ENCODE data around the gene HTR4.
A peak's percentile ranks its signal among the peaks of the same experiment; 100 is the strongest.
"Not testable (repeated sequence)": the region's sequence is repeated elsewhere in the genome, so short reads cannot be mapped to it uniquely, and the experiment has no call there.

HTR4 gene

DNA sequence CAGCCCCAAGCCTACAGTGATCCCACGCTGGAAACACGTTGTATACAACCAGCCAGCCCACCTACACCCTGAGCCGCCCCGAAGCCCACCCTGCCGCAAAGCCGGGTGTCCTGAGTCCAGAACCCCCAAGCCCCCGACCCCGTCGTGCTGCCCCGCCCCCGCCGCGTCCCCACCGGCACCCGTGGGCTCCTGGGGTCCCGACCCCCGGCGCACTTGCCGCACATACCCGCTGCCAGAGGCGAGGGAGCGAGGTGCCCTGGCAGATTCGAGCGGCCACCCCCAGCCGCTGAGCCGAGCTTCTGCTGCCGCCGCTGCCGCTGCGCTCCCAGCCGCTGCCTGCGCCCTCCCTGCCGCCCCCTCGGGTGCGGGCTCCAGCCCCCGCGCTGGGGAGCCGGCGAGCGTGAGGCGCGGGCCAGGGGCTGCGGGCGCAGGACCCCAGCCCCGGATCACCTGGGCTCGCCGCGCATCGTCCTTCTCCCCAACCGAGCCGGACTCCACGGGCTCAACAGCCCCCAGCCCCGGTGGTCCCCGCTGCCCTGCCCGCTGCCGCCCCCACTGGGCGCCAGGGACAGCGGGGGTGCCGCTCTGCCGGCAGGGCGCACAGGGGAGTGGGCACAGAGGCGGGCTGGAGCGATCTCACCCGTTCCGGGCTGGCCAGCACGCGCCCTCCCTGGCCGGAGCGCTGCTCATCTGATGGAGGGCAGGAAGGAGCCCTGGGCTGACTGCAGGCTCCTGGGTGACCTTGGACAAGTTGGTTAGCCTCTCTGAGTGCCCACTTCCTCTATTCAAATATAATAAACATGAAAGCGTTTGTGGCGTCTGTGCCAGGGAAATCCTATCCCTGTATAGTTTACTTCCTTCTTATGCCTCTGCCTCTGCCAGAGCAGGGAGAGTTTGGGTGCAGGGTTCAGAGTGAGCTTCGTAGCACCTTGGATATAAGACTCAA is at the start of gene HTR4:
Gene HTR4, minus strand, starts transcription at position 692 of the 946 bp plus-strand sequence. CDS start 17,513 bp downstream, outside the sequence.
- DNase-seq: no peak

- DNase-seq: no peak
Measured at GRCh38 chr5:148702019-148702596, 47.8 kb upstream of the HTR4 start.

- no peak for DNase-seq
Measured at GRCh38 chr5:148699028-148699427, 44.7 kb upstream of the HTR4 start.

GRCh38 chr5:148697809-148698196 is 43.5 kb upstream of the HTR4 start:
- no peak for DNase-seq

DNA sequence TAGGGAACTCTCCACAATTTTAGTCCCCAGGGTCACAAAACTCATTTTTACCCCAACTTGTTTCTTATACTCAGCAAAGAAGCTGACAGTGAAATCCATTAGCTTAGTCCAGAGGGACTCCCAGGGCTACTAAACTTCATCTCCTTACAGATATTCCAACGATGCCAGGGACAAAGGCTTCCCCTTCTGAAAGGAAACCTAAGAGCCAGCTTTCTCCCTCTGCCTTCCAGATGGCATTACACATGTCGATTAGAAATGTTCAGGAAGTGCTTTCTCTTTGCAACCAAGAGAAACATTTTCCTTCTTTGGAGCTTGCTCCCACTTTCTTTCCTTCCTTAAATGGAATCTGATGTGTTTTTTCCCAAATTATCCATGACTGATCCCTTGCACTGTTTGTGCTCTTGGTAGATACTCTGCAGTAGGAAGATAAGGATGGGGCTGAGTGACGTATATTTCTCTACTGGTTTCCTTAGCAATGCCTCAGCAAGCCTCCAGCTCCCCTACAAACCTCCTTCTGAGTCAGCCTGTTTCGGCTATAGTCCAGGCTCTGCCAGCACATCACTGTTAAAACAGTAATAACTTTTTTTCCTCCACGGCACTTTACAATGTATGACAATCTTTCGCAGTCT is 43.0 kb upstream of the HTR4 start:
- no peak for DNase-seq

- DNase-seq: no peak
Measured at GRCh38 chr5:148696187-148697036, 42.1 kb upstream of the HTR4 start.

GRCh38 chr5:148690945-148691344 is 36.6 kb upstream of the HTR4 start:
- DNase-seq: no peak

GRCh38 chr5:148688787-148689186 is 34.5 kb upstream of the HTR4 start:
- no peak for DNase-seq

- no peak for DNase-seq
Measured at GRCh38 chr5:148687871-148688270, 33.5 kb upstream of the HTR4 start.

DNA sequence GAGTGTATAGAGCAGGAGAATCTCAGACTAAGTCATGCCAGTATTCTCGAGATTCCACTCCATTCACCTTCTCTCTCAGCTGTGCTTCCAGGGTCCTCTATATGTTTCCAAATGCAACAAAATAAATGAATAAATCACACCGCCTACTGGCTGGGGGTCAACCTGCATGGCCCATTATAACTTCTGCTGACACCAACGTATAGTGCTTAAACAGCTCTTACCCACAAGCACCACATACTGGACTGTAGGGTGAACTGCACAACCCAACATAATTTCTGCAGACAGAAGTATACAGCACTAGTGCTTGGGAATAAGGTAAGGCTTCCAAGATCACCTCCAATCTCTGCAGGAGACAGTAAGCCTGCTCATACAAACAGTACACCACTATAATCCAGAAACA is 33.1 kb upstream of the HTR4 start:
- DNase-seq: peak; percentile 58

DNA sequence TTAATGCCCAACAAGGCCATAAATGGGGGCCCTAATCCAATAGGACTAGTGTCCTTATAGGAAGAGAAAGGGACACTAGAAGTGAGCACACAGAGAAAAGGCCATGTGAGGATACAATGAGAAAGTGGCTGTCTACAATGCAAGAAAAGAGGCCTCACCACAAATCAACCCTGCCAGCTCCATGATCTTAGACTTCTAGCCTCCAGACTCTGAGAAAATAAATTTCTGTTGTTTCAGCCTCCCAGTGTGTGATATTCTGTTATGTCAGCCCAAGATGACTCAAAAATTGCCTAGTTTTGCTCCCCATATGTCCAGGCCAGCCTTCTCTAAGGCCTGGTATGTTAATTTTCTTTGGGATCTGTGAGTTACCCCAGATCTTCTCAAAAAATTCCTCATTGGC is 32.3 kb upstream of the HTR4 start:
- DNase-seq: no peak

- no peak for DNase-seq
Measured at GRCh38 chr5:148685520-148686134, 31.3 kb upstream of the HTR4 start.

DNA sequence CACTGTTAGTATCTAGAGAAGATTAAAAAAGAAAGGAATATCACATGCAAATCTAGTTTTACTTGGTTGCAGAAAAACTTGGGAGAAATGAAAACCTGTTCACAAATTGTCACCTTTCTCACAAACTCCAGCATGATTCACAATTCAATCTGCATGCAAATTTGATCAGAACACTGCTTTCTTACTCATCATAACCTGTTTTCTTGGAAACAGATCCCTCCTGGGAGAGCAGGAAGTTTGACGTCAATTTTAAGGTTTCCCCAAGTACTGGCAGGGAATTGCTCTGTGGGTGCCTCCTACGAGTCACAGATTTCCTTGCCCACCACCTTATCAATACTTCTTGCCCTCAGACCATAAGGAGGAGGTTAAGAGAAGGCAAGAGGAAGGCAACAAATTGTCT is 30.2 kb upstream of the HTR4 start:
- DNase-seq: no peak

DNA sequence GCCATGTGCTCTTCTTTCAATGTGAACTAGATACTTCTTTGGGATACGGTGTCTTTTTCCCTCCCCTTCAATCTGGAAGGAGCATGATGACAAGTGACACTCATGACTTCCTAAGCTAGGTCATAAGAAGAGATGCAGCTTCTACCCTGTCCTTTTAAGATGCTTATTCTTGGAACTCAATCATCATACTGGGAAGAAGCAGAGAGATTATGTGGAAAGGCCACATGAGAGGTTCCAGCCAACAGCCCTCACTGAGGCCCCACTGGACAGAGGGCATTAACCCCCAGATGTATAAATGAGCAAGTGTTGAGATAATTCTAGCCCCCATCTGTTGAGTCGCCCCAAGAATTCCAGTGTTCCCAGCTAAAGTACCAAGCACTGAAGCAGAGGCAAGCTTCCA is 29.3 kb upstream of the HTR4 start:
- DNase-seq: no peak

- DNase-seq: peak; percentile 62
Measured at GRCh38 chr5:148682058-148683026, 28.0 kb upstream of the HTR4 start.

DNA sequence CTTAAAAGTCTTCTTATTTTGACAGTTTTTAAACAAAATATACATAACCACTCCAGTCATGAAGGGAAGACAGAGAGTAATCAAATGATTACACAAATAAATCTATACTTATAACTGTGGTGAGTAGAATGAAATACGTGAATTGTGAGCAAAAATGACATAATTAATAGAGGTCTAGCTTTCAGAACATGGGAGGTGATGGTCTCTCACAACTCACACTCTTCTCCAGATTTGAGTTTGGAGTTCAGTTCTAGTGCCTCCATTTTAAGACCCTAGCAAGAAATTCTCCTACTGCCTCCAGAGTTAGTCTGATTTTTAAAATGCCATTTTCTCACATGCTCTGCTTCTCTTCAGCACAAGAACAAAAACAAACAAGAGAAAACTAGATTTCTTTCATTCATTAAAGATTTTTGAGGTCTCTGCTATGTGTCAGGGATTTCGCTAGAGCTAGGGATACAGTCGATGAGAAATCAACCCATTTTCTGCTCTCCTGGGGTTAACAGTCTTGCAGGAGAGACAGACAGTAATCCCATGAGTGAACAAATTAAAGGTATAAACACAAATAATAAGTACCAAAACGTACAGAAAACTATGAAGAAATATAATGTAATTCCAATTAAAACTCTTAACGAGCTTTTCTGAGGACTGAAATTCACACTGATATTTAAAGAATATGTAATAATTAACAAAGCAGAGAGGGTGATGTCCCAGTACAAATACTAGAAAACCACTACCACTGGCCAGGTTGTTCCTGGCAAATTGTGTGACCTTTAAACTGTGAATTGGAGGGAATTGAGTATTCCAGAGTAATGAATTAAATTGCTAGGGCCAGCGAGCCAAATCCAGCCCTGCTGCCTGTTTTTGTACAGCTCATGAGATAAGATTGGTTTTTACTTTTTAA is 27.1 kb upstream of the HTR4 start:
- no peak for DNase-seq

DNA sequence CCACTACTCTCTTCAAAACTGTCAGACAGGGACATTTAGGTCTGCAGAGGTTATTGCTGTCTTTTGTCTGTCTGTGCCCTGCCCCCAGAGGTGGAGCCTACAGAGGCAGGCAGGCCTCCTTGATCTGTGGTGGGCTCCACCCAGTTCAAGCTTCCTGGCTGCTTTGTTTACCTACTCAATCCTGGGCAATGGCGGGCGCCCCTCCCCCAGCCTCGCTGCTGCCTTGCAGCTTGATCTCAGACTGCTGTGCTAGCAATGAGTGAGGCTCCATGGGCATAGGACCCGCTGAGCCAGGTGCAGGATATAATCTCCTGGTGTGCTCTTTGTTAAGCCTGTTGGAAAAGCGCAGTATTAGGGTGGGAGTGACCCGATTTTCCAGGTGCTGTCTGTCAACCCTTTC is 19.4 kb upstream of the HTR4 start:
- not testable (repeated sequence) for DNase-seq

GRCh38 chr5:148666353-148666752 is 12.0 kb upstream of the HTR4 start:
- DNase-seq: no peak

DNA sequence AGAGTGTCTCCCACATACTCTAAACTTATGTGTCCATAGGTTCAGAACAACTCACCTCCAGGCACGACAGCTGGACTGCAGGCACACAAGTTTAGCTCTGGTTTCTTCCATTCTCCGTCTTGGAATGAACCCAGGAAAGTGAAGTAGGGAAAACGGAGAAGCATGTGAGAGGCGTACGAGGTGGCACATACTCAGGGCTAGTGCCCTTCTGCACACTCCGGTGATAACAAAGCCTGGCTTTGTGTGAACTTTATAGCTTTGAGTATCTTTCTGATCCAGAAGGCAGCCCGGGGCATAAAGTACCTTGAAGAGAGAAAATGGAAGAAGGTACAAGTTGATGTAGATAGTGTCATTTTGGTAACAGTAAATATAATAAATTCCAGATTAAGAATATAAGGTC is 11.1 kb upstream of the HTR4 start:
- DNase-seq: no peak

GRCh38 chr5:148663509-148663908 is 9.2 kb upstream of the HTR4 start:
- DNase-seq: no peak
